NT2/D1 (cell line): ENCODE results near the gene CCSER1.

ENCODE experiments used
- DNase-seq: peaks from one replicate; pipeline ENCODE4 v3.0.0-alpha.2; 2011; ENCODE audit warnings: low read depth, low spot score
- H3K27me3 ChIP-seq: 2 replicates; pipeline ENCODE4 v1.6.0; 2011; ENCODE audit warnings: mild to moderate bottlenecking; ENCODE audit not compliant: insufficient read length, insufficient read depth
- H3K36me3 ChIP-seq: 2 replicates; pipeline ENCODE4 v1.6.1; 2011; ENCODE audit warnings: mild to moderate bottlenecking, low read length, mixed read lengths; ENCODE audit not compliant: insufficient read depth, insufficient read length
- H3K4me1 ChIP-seq: 2 replicates; pipeline ENCODE4 v1.5.1; 2011; ENCODE audit not compliant: insufficient read depth, insufficient read length
- H3K4me3 ChIP-seq: 2 replicates; pipeline ENCODE4 v1.5.1; 2011; ENCODE audit warnings: low read depth; ENCODE audit not compliant: insufficient read length
- H3K9ac ChIP-seq: 2 replicates; pipeline ENCODE4 v1.6.0; 2011; ENCODE audit warnings: low read depth; ENCODE audit not compliant: insufficient read length
- H3K9me3 ChIP-seq: 2 replicates; pipeline ENCODE4 v1.5.1; 2011; ENCODE audit warnings: mild to moderate bottlenecking, low read length; ENCODE audit not compliant: insufficient read depth
- SUZ12 ChIP-seq: IDR thresholded peaks from 2 replicates; pipeline ENCODE4 v1.6.1; 2011; ENCODE audit not compliant: insufficient read length, insufficient read depth; ENCODE audit errors: extremely low read depth
- YY1 ChIP-seq: IDR thresholded peaks from 2 replicates; pipeline ENCODE4 v1.6.1; 2011; ENCODE audit not compliant: insufficient read length, insufficient read depth
- ZNF274 ChIP-seq: IDR thresholded peaks from 2 replicates; pipeline ENCODE4 v1.6.1; 2011; ENCODE audit warnings: mild to moderate bottlenecking, low read depth, low read length

CCSER1 gene

DNA sequence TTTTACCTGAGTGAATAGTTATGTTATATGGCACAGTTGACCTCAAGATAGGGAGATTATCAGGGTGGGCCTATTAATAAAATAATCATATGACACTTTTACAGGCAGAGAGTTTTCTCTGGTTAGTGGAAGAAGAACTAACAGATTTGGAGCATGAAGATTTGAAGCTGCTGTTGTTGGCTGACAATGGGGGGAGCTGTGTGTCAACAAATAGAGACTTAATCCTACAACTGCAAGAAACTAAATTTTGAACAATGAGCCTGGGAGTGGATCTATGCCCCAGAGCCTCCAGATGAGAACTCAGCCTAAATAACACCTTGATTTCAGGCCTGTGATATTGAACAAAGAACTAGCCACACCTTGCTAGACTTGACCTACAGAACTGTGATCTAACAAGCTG is 7.2 kb upstream of the CCSER1 start:
- H3K27me3 ChIP-seq = no peaks in the 10 kb centered on the region
- no peaks in the 10 kb centered on the region for H3K9me3 ChIP-seq
- no peak for TF ChIP-seq ZNF274
- TF ChIP-seq SUZ12 = no peak
- TF ChIP-seq YY1 = no peak
- DNase-seq = no peak
- H3K4me1 ChIP-seq = no peaks in the 10 kb centered on the region
- no peak overlapping the region for H3K4me3 ChIP-seq
- H3K36me3 ChIP-seq = no peaks in the 10 kb centered on the region
- H3K9ac ChIP-seq = no peak overlapping the region

DNA sequence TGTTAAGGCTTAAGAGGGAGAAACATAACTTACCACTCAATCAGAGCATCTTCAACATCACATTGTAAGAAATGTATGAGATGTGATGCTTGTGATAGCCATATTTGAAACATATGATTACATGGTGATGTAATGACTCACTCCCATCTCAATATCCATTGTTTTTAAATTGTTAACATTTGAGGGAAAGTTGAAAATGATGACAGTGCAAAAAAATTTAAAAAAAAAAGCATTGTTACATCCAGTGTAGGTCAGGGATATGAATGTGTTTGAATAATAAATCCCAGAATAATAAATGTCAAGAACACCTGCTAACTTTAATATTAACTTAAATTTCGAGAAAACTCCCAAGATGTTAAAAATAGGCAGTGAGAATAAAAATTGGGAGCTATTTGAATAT is 6.4 kb upstream of the CCSER1 start:
- TF ChIP-seq ZNF274 (no peak), SUZ12 (no peak), YY1 (no peak)
- Histone ChIP-seq H3K9ac (no peak overlapping the region), H3K9me3 (no peaks in the 10 kb centered on the region), H3K4me3 (no peak overlapping the region), H3K27me3 (peaks cover 5% of the 10 kb centered on the region), H3K36me3 (no peaks in the 10 kb centered on the region), H3K4me1 (no peaks in the 10 kb centered on the region)
- no peak for DNase-seq

DNA sequence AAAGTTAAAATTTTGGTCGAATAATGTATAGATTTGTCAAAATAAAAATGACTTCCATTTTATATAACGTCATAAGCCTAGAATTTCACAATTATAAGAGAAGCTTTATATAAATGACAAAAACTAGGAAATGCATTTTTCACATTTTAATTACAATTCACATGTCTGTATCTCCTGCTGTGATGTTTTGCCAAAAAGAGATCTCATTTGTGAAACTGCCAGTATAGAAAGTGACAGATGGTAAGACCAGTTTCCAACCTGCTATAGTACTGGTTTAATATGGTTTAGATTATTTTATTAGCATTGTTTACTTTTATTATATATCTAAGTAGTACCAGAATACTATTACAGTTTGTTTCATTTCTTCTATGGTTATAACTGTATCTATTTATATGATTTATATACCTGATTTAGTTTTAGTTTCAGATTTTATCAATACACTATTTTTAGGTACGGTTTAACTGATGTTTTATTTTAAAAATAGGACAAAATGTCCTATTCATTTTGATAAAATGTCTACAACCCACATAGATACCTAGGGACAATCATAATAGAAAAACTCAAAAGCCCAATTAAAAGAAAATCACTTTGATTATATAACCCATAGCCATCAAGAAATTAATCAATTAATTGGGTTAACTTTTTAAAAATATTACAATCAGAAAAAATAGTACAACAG is 5.4 kb upstream of the CCSER1 start:
- Histone ChIP-seq H3K4me1 (no peaks in the 10 kb centered on the region), H3K36me3 (no peaks in the 10 kb centered on the region), H3K4me3 (no peak overlapping the region), H3K9ac (no peak overlapping the region), H3K9me3 (no peaks in the 10 kb centered on the region), H3K27me3 (peaks cover 15% of the 10 kb centered on the region)
- TF ChIP-seq YY1 (no peak), ZNF274 (no peak), SUZ12 (no peak)
- DNase-seq = no peak

DNA sequence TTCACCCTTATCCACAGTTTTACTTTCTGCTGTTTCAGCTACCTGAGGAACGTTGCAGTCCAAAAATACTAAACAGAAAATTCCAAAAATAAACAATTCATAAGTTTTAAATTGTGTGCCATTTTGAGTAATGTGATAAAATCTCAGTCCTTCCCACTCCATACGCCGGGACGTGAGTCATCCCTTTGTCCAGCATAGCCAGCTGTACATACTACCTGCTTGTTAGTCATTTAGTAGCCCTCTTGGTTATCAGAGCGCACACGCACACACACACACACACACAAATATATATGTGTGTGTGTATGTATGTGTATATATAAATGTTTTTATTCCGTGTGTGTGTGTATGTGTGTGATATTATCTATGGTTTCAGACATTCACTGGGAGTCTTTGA is 4.8 kb upstream of the CCSER1 start:
- H3K4me1 ChIP-seq = no peaks in the 10 kb centered on the region
- no peak overlapping the region for H3K9ac ChIP-seq
- peaks cover 18% of the 10 kb centered on the region for H3K27me3 ChIP-seq
- no peaks in the 10 kb centered on the region for H3K36me3 ChIP-seq
- no peak for DNase-seq
- H3K9me3 ChIP-seq = no peaks in the 10 kb centered on the region
- no peak overlapping the region for H3K4me3 ChIP-seq
- TF ChIP-seq SUZ12 = no peak
- TF ChIP-seq ZNF274 = no peak
- no peak for TF ChIP-seq YY1

DNA sequence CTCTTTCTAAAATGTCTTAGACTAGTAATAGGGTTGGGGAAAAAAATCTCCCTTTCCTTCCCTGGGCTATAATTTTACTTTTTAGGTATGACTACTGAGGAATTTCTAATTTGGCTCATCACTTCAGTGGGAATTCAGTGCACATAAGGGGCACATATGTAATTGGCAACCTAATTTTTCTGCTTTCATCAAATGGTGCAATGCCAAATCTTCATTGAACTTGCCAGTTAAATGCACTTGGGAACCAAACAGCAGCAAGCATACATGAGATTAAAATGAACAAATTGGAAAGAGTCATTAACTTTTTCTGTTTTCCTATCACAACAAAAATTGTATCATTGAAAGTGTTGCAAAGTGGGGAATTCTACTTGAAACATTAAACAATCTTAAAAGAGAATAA is 2.9 kb upstream of the CCSER1 start:
- H3K36me3 ChIP-seq = no peaks in the 10 kb centered on the region
- H3K27me3 ChIP-seq = peaks cover 35% of the 10 kb centered on the region
- no peak overlapping the region for H3K9ac ChIP-seq
- H3K4me1 ChIP-seq = no peaks in the 10 kb centered on the region
- DNase-seq = no peak
- no peak overlapping the region for H3K4me3 ChIP-seq
- H3K9me3 ChIP-seq = no peaks in the 10 kb centered on the region
- TF ChIP-seq ZNF274 (no peak), YY1 (no peak), SUZ12 (no peak)

DNA sequence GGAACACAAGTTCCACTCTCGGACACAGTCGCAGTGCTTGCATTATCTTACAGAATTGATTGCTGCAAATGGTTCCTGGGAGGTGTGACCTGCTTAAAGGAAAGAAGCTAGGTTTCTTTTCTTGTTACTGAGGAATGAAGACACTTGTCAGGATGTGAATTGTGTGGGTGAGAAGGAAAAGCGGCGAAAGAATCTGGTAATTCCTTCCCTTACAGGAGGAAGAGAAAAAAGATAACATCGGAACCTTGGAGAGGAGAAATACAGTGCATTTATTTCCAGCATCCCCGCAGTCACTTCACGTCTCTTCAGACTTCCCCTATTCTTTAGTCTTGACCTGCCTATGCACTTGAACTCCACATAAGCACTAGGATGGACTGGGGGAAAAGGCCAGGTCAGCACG is 389 bp upstream of the CCSER1 start:
- peaks cover 48% of the 10 kb centered on the region for H3K27me3 ChIP-seq
- DNase-seq = no peak
- no peak overlapping the region for H3K9ac ChIP-seq
- no peaks in the 10 kb centered on the region for H3K36me3 ChIP-seq
- peak overlapping the region; percentile 60 for H3K4me3 ChIP-seq
- H3K9me3 ChIP-seq = no peaks in the 10 kb centered on the region
- H3K4me1 ChIP-seq = no peaks in the 10 kb centered on the region
- TF ChIP-seq YY1 (no peak), ZNF274 (no peak), SUZ12 (no peak)

DNA sequence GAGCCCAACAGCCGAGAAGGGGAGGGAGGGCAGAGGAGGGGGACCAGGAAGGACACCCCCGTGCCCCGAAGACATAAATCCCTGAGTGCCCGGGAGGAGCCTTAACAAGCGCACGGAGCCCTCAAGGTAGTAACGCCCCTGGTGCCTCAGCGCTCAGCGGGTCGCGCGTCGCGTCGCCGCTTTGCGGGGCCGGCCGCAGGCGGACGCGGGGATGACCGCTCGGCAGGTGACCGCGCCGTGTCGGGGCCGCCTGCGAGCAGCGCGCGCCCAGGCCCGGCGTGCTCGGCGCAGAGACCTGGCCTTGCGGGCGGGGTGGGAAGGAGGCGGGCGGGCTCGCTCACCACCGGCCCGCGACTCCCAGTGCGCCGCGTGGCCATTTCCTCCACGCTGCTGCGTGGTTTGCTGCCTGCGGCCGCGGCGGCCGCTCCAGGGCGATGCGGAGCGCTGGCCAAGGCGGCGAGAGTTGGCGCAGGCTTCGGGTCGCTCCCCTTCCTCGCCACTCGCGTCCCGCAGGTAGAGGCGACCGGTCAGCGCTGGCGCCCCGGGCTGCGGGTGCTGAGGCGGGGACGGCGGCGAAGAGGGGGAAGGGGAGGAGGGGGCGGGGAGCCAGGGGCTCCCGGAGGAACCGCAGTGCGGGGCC is 632 bp downstream of the CCSER1 start:
- TF ChIP-seq ZNF274 (no peak), SUZ12 (no peak), YY1 (no peak)
- Histone ChIP-seq H3K36me3 (no peaks in the 10 kb centered on the region), H3K9ac (peak overlapping the region; percentile 82), H3K27me3 (peaks cover 48% of the 10 kb centered on the region), H3K4me3 (peak overlapping the region; percentile 60), H3K9me3 (no peaks in the 10 kb centered on the region), H3K4me1 (no peaks in the 10 kb centered on the region)
- DNase-seq = no peak
